ENCODE data around the gene ISG15.

- no peak for TF ChIP-seq POLR2AphosphoS5 (IDR thresholded peaks at IDR 0.05; ENCODE audit: low read depth, low read length)
- no peak for TF ChIP-seq POLR2A (IDR thresholded peaks at IDR 0.05; ENCODE audit: low read depth, low read length)
These were observed 15.1 kb upstream of the ISG15 start for GRCh38 chr1:997993-998744.
